Mammary epithelial cell (primary cell): Measurements from ENCODE around the gene RSPH9.

Experiments used
- EZH2 ChIP-seq: IDR thresholded peaks from 2 replicates; pipeline ENCODE4 v1.6.1; 2012; ENCODE audit warnings: low read length, inconsistent platforms, borderline replicate concordance
- TF ChIP-seq, protein P1 (sequence below), 2 donors: IDR thresholded peaks in 1 of 2; conservative IDR thresholded peaks in 1 of 2; 2 replicates each; pipeline ENCODE4 v1.5.1; 2011 to 2012; ENCODE audit warnings: inconsistent platforms in 2 of 2, low read length in 2 of 2, mild to moderate bottlenecking in 2 of 2, control low read depth in 1 of 2, low read depth in 1 of 2; ENCODE audit not compliant: insufficient read depth in 1 of 2; ENCODE audit errors: extremely low read depth in 1 of 2

GRCh38 chr6:43669922-43670622 lies 25.2 kb downstream of the RSPH9 start:
- TF ChIP-seq, protein P1, sequence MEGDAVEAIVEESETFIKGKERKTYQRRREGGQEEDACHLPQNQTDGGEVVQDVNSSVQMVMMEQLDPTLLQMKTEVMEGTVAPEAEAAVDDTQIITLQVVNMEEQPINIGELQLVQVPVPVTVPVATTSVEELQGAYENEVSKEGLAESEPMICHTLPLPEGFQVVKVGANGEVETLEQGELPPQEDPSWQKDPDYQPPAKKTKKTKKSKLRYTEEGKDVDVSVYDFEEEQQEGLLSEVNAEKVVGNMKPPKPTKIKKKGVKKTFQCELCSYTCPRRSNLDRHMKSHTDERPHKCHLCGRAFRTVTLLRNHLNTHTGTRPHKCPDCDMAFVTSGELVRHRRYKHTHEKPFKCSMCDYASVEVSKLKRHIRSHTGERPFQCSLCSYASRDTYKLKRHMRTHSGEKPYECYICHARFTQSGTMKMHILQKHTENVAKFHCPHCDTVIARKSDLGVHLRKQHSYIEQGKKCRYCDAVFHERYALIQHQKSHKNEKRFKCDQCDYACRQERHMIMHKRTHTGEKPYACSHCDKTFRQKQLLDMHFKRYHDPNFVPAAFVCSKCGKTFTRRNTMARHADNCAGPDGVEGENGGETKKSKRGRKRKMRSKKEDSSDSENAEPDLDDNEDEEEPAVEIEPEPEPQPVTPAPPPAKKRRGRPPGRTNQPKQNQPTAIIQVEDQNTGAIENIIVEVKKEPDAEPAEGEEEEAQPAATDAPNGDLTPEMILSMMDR (conservative IDR thresholded peaks at IDR 0.05 in 1 of 2, IDR thresholded peaks at IDR 0.05 in 1 of 2; ENCODE audit: extremely low read depth in 1 of 2, insufficient read depth in 1 of 2, low read depth in 1 of 2, low read length in 2 of 2) = no peak
- TF ChIP-seq EZH2 = no peak
